ENCODE measurements around the gene TTC31.

The TTC31 gene

DNA sequence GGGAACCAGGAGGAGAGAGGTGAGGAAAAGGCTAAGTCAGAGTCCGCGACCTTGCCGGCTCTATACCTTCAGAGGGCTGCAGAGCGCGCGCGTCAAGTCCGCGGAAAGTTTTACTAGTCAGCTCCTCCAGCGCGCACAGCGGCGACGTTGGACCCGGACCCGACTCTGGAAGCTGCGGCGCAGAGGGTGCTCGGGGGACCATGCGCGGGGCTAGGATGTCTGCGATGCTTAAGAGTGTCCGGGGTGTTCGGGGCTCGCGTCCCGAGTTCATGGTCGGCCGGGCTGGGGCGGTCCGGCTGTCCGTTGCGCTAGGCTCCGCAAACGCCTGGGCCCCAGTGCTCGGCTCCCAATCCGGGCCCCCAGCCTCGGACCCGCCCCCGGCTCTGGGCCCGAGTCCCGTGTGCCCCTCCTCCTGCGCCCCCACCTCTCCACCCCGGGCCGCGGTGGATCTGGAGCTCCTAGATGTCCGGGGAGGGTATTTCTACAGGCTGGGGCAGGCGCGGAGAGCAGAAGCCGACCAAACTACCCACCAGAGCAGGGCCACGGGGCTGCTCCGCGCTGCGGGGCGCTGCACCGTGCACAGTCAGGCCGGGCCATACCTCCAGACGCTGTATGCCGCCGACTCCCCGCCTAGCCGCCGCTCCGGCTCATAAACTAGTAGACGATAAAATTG, 16.5 kb downstream of the TTC31 start, which contains the start of gene LBX2:
LBX2 (minus strand) TSS at position 337 of the 673 bp plus-strand sequence; CDS start at position 271, 66 bp downstream.
- ATAC-seq (ENCODE audit: low read depth) (peak; percentile 14), DNase-seq (ENCODE audit: low spot score) (no peak)
- TF ChIP-seq, protein P1, sequence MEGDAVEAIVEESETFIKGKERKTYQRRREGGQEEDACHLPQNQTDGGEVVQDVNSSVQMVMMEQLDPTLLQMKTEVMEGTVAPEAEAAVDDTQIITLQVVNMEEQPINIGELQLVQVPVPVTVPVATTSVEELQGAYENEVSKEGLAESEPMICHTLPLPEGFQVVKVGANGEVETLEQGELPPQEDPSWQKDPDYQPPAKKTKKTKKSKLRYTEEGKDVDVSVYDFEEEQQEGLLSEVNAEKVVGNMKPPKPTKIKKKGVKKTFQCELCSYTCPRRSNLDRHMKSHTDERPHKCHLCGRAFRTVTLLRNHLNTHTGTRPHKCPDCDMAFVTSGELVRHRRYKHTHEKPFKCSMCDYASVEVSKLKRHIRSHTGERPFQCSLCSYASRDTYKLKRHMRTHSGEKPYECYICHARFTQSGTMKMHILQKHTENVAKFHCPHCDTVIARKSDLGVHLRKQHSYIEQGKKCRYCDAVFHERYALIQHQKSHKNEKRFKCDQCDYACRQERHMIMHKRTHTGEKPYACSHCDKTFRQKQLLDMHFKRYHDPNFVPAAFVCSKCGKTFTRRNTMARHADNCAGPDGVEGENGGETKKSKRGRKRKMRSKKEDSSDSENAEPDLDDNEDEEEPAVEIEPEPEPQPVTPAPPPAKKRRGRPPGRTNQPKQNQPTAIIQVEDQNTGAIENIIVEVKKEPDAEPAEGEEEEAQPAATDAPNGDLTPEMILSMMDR (IDR thresholded peaks at IDR 0.05; ENCODE audit: poor library complexity, severe bottlenecking) = no peak
- peaks cover 14% of the 10 kb centered on the region for H3K27me3 ChIP-seq (ENCODE audit: insufficient read depth, poor library complexity, severe bottlenecking)
- H3K4me1 ChIP-seq (ENCODE audit: insufficient read depth, poor library complexity, severe bottlenecking) = peaks cover 8% of the 10 kb centered on the region
- peak within 1 kb of the TSS; percentile 2 for H3K4me3 ChIP-seq (ENCODE audit: severe bottlenecking)
- no peak within 1 kb of the TSS for H3K27ac ChIP-seq (ENCODE audit: poor library complexity, severe bottlenecking)
- no peaks in the 10 kb centered on the region for H3K9me3 ChIP-seq (ENCODE audit: severe bottlenecking)
- no peaks in the 10 kb centered on the region for H3K36me3 ChIP-seq (ENCODE audit: low read depth)

DNA sequence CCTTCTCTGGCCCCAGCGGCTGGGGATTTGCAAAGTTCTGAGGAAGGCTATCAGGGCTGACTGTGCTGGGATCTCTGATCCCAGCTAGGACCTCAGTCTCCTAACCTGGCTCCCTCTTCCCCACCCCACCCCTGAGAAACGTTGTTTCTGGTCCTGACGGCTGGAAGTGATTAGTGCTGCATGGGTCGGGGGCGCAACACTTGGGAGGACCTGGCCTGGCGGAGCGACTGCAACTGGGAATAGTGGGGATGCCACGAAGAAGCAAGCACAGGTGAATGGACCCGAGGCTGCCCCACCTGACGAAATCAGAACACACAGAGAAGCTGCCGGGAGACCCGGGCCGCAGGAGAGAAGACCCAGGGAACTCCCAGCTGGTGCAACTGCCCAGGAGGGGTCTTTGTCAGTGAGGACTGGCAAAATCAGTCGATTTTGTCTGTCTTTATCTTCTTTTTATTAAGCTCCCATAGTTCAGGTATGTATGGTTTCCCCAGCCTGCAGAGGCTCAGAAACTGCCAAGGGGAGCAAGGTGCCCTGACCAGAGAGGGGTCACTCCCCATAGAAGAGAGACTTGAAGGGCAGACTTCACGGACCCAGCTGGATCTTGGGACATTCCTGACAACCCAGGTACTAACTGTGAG, 17.2 kb downstream of the TTC31 start:
- ATAC-seq (ENCODE audit: low read depth) = no peak
- TF ChIP-seq, protein P1 (IDR thresholded peaks at IDR 0.05; ENCODE audit: poor library complexity, severe bottlenecking) = no peak
- Histone ChIP-seq H3K27me3 (ENCODE audit: insufficient read depth, poor library complexity, severe bottlenecking) (peaks cover 14% of the 10 kb centered on the region), H3K9me3 (ENCODE audit: severe bottlenecking) (no peaks in the 10 kb centered on the region), H3K36me3 (ENCODE audit: low read depth) (peaks cover 3% of the 10 kb centered on the region; the same call in 1 of the 2 replicates), H3K4me3 (ENCODE audit: severe bottlenecking) (no peak overlapping the region), H3K27ac (ENCODE audit: poor library complexity, severe bottlenecking) (no peak overlapping the region), H3K4me1 (ENCODE audit: insufficient read depth, poor library complexity, severe bottlenecking) (peaks cover 8% of the 10 kb centered on the region)
- no peak for DNase-seq (ENCODE audit: low spot score)

DNA sequence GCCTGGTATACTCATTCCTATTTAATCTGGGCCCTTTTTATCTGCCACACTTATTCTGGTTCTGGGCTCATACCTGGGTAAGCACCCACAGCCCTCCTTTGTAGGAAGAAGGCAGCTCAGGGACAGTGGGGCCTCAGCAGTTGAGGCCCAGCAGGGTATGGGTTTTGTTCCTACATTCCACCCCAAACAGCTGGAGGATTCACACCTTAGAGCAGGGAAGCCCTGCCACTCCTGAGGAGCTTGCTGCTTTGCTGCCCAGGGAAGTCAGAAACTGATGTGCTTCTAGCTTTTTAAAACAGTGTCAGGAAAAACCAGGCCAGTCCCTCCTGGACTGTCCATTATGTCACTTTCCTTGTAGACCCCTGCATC, 17.7 kb downstream of the TTC31 start:
- H3K36me3 ChIP-seq (ENCODE audit: low read depth) = peaks cover 8% of the 10 kb centered on the region
- no peak overlapping the region for H3K4me3 ChIP-seq (ENCODE audit: severe bottlenecking)
- peaks cover 8% of the 10 kb centered on the region for H3K4me1 ChIP-seq (ENCODE audit: insufficient read depth, poor library complexity, severe bottlenecking)
- H3K9me3 ChIP-seq (ENCODE audit: severe bottlenecking) = no peaks in the 10 kb centered on the region
- no peak for ATAC-seq (ENCODE audit: low read depth)
- DNase-seq (ENCODE audit: low spot score) = no peak
- no peak overlapping the region for H3K27ac ChIP-seq (ENCODE audit: poor library complexity, severe bottlenecking)
- TF ChIP-seq, protein P1 (IDR thresholded peaks at IDR 0.05; ENCODE audit: poor library complexity, severe bottlenecking) = no peak
- peaks cover 14% of the 10 kb centered on the region for H3K27me3 ChIP-seq (ENCODE audit: insufficient read depth, poor library complexity, severe bottlenecking)

DNA sequence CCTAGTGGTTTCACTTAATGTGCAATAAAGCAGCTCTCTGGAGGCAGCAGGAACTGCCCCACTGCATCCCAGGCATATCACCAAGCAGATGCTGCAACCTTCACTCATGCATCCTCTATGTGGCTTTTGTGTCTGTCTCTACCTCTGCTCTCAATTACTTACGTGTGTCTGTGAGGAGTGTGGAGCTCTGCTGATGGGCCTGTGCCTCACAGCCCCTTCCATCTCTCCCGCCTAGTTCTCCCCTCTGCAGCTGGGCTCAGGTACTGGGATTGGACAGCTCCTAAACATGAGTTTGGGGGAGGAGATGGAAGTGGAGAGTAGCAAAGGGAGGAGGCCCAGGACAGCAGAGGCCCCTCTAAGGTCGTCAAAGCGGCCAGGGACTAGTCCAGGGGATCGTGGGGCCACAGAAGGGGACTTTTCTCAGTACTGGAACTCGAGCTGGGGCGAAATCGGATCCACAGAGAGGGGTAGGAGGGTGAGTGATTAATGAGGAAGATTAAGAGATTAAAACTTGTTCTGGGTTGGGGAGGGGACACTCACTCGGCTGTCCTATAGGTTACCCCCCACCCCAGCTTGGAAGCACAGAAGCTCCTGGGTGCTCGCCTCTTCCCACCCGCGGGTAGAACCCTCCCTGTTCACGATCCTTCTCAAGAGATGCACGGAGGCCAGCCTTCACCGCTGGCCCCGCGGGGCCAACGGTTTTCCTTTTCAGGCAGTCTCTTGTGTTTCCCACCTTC, 18.6 kb downstream of the TTC31 start:
- no peak overlapping the region for H3K27ac ChIP-seq (ENCODE audit: poor library complexity, severe bottlenecking)
- H3K36me3 ChIP-seq (ENCODE audit: low read depth) = peaks cover 18% of the 10 kb centered on the region
- no peaks in the 10 kb centered on the region for H3K9me3 ChIP-seq (ENCODE audit: severe bottlenecking)
- H3K4me1 ChIP-seq (ENCODE audit: insufficient read depth, poor library complexity, severe bottlenecking) = peaks cover 13% of the 10 kb centered on the region
- H3K27me3 ChIP-seq (ENCODE audit: insufficient read depth, poor library complexity, severe bottlenecking) = peaks cover 14% of the 10 kb centered on the region
- TF ChIP-seq, protein P1 (IDR thresholded peaks at IDR 0.05; ENCODE audit: poor library complexity, severe bottlenecking) = no peak
- no peak for DNase-seq (ENCODE audit: low spot score)
- no peak overlapping the region for H3K4me3 ChIP-seq (ENCODE audit: severe bottlenecking)
- no peak for ATAC-seq (ENCODE audit: low read depth)
